Neural cell (in vitro differentiated cells): ENCODE data around the gene ROBO1. TPM values are rescaled to one million over a fixed set of nuclear protein-coding genes. Genes with fewer than 3 reads are reported as not detected.

Experiments used
- H2AFZ ChIP-seq: fragments of 200-600, 300-800 bp; sonication (generic), shearing (Covaris generic); 2 replicates; pipeline ENCODE4 v1.6.0; 2014; ENCODE audit warnings: low read depth, mild to moderate bottlenecking, antibody characterized with exemption, low read length, moderate library complexity
- H3F3A ChIP-seq: fragments of 200-600 bp; shearing (Covaris generic); 2 replicates; pipeline ENCODE4 v1.6.1; 2016; ENCODE audit warnings: mild to moderate bottlenecking, moderate library complexity, mixed read lengths, antibody characterized with exemption, low read length; ENCODE audit not compliant: insufficient read depth, poor library complexity, severe bottlenecking
- H3K27ac ChIP-seq: fragments of 200-600, 300-800 bp; sonication (generic), shearing (Covaris generic); 2 replicates; pipeline ENCODE4 v1.5.1; 2014; ENCODE audit warnings: mild to moderate bottlenecking, low read length, moderate library complexity
- H3K27me3 ChIP-seq: fragments of 300-800, 200-600 bp; sonication (generic), shearing (Covaris generic); 2 replicates; pipeline ENCODE4 v1.6.0; 2014; ENCODE audit warnings: mild to moderate bottlenecking, low read depth, low read length, moderate library complexity; ENCODE audit not compliant: insufficient read depth
- H3K36me3 ChIP-seq: fragments of 300-800, 200-600 bp; sonication (generic), shearing (Covaris generic); 2 replicates; pipeline ENCODE4 v1.5.1; 2014; ENCODE audit warnings: mild to moderate bottlenecking, antibody characterized with exemption, low read length, moderate library complexity; ENCODE audit not compliant: insufficient read depth
- H3K4me2 ChIP-seq: fragments of 300-800, 200-600 bp; sonication (generic), shearing (Covaris generic); 2 replicates; pipeline ENCODE4 v1.6.0; 2014; ENCODE audit warnings: mild to moderate bottlenecking, low read length
- H3K4me3 ChIP-seq: fragments of 300-800, 200-600 bp; sonication (generic), shearing (Covaris generic); 2 replicates; pipeline ENCODE4 v1.5.1; 2014; ENCODE audit warnings: mild to moderate bottlenecking, low read length, moderate library complexity
- H3K79me2 ChIP-seq: fragments of 200-600 bp; shearing (Covaris generic); replicated peaks from 2 replicates; pipeline ENCODE4 v1.6.0; 2014; ENCODE audit warnings: mild to moderate bottlenecking, low read length, moderate library complexity; ENCODE audit not compliant: insufficient read depth
- H3K9ac ChIP-seq: fragments of 300-800, 200-600 bp; sonication (generic), shearing (Covaris generic); 2 replicates; pipeline ENCODE4 v1.6.1; 2016; ENCODE audit warnings: mild to moderate bottlenecking, low read length, mixed read lengths
- H3K9me2 ChIP-seq: fragments of 200-600 bp; shearing (Covaris generic); 2 replicates; pipeline ENCODE4 v1.6.1; 2016; ENCODE audit warnings: mild to moderate bottlenecking, low read length, mixed read lengths; ENCODE audit not compliant: insufficient read depth
- H3K9me3 ChIP-seq: fragments of 200-600, 300-800 bp; sonication (generic), shearing (Covaris generic); 2 replicates; pipeline ENCODE4 v1.6.1; 2016; ENCODE audit warnings: mild to moderate bottlenecking, mixed run types, low read length, moderate library complexity, mixed read lengths
- H4K20me1 ChIP-seq: fragments of 200-600 bp; shearing (Covaris generic); 2 replicates; pipeline ENCODE4 v1.6.1; 2016; ENCODE audit warnings: mild to moderate bottlenecking, mixed run types; ENCODE audit not compliant: insufficient read depth
- CTCF ChIP-seq: fragments of 450-650 bp; IDR thresholded peaks from 2 replicates; pipeline ENCODE4 v1.5.1; 2014; ENCODE audit warnings: antibody characterized with exemption, mild to moderate bottlenecking, moderate library complexity; ENCODE audit not compliant: poor library complexity, severe bottlenecking
- EP300 ChIP-seq: fragments of 450-650 bp; conservative IDR thresholded peaks from 2 replicates; pipeline ENCODE4 v1.6.1; 2014; ENCODE audit warnings: antibody characterized with exemption, mild to moderate bottlenecking, moderate library complexity; ENCODE audit not compliant: poor library complexity, severe bottlenecking
- EZH2 ChIP-seq: fragments of 200-600, 300-800 bp; shearing (Covaris generic), sonication (generic); IDR thresholded peaks from 2 replicates; pipeline ENCODE4 v1.6.1; 2014; ENCODE audit warnings: antibody characterized with exemption, low read length, borderline replicate concordance, mild to moderate bottlenecking; ENCODE audit not compliant: insufficient read depth, poor library complexity, severe bottlenecking
- MXI1 ChIP-seq: fragments of 450-650 bp; conservative IDR thresholded peaks from 2 replicates; pipeline ENCODE4 v1.6.1; 2014; ENCODE audit warnings: antibody characterized with exemption, mild to moderate bottlenecking; ENCODE audit not compliant: poor library complexity, severe bottlenecking
- POLR2AphosphoS5 ChIP-seq: IDR thresholded peaks from 2 replicates; pipeline ENCODE4 v1.6.1; 2012
- RAD21 ChIP-seq: fragments of 450-650 bp; conservative IDR thresholded peaks from 2 replicates; pipeline ENCODE4 v1.6.1; 2014; ENCODE audit warnings: antibody characterized with exemption, mild to moderate bottlenecking, moderate library complexity
- REST ChIP-seq: IDR thresholded peaks from 2 replicates; pipeline ENCODE4 v1.6.1; 2012; ENCODE audit warnings: borderline replicate concordance
- SMC3 ChIP-seq: fragments of 450-650 bp; conservative IDR thresholded peaks from 2 replicates; pipeline ENCODE4 v1.6.1; 2014; ENCODE audit warnings: antibody characterized with exemption, mild to moderate bottlenecking, moderate library complexity; ENCODE audit not compliant: poor library complexity
- TAF1 ChIP-seq: IDR thresholded peaks from 2 replicates; pipeline ENCODE4 v1.6.1; 2012; ENCODE audit warnings: low read depth
- polyA plus RNA-seq: library from polyadenylated mRNA; depleted of rRNA; stranded (reverse); fragments of >200 nt; gene quantifications from 2 replicates; pipeline ENCODE4 v1.2.3, GENCODE V29; 2014

ROBO1 gene
- polyA plus RNA-seq, 1 donor from 2014 or later: 183 TPM

- Histone ChIP-seq H3K79me2 (no peaks in the 10 kb centered on the region), H3K9me3 (no peaks in the 10 kb centered on the region), H2AFZ (no peak overlapping the region), H4K20me1 (no peaks in the 10 kb centered on the region), H3F3A (no peaks in the 10 kb centered on the region), H3K36me3 (no peaks in the 10 kb centered on the region), H3K4me3 (no peak overlapping the region), H3K9me2 (no peaks in the 10 kb centered on the region), H3K4me2 (no peak overlapping the region), H3K9ac (no peak overlapping the region), H3K27me3 (no peaks in the 10 kb centered on the region), H3K27ac (no peak overlapping the region)
- TF ChIP-seq RAD21 (no peak), CTCF (no peak), MXI1 (no peak), EZH2 (no peak), REST (no peak), POLR2AphosphoS5 (no peak), SMC3 (no peak), EP300 (no peak), TAF1 (no peak)
Measured at GRCh38 chr3:79461129-79461792, 306.5 kb downstream of the ROBO1 start.

GRCh38 chr3:79453600-79453999 lies 314.2 kb downstream of the ROBO1 start:
- H3K9me2 ChIP-seq: no peaks in the 10 kb centered on the region
- H3K9ac ChIP-seq: no peak overlapping the region
- no peaks in the 10 kb centered on the region for H3K9me3 ChIP-seq
- H4K20me1 ChIP-seq: no peaks in the 10 kb centered on the region
- H3F3A ChIP-seq: no peaks in the 10 kb centered on the region
- no peaks in the 10 kb centered on the region for H3K27me3 ChIP-seq
- H3K36me3 ChIP-seq: no peaks in the 10 kb centered on the region
- no peak overlapping the region for H3K27ac ChIP-seq
- no peak overlapping the region for H3K4me3 ChIP-seq
- H2AFZ ChIP-seq: no peak overlapping the region
- no peaks in the 10 kb centered on the region for H3K79me2 ChIP-seq
- TF ChIP-seq EZH2: no peak
- H3K4me2 ChIP-seq: no peak overlapping the region
